Colonic mucosa (tissue), 4 donors: Measurements from ENCODE around the gene OPRL1. TPM values are rescaled to one million over a fixed set of nuclear protein-coding genes. Genes with fewer than 3 reads are reported as not detected.

Source experiments
- DNase-seq: peaks from one replicate; pipeline ENCODE4 v3.0.0-alpha.2; 2020
- H3K27ac ChIP-seq: fragments of 200-600 bp; one replicate; pipeline ENCODE4 v1.8.0; 2021
- H3K27me3 ChIP-seq: fragments of 200-600 bp; one replicate; pipeline ENCODE4 v1.8.0; 2021
- H3K36me3 ChIP-seq: fragments of 200-600 bp; one replicate; pipeline ENCODE4 v1.8.0; 2021
- H3K4me1 ChIP-seq: fragments of 200-600 bp; one replicate; pipeline ENCODE4 v1.8.0; 2021; ENCODE audit warnings: mild to moderate bottlenecking
- H3K4me3 ChIP-seq: fragments of 200-600 bp; one replicate; pipeline ENCODE4 v1.8.0; 2021
- H3K9ac ChIP-seq, 2 donors: one replicate each; pipeline ENCODE4 v1.7.0; 2013; ENCODE audit warnings: control low read depth in 2 of 2, low read depth in 2 of 2, low read length in 2 of 2
- H3K9me3 ChIP-seq: fragments of 200-600 bp; one replicate; pipeline ENCODE4 v1.8.0; 2021
- intact Hi-C: fragments of 100-400 bp; cut with DNase I; formaldehyde crosslinking; loops from one replicate; pipeline ENCODE4 v1.14.1; 2022
- total RNA-seq, 2 donors: library from RNA; stranded (reverse); fragmentation: NEBNext Ultra II Directional in 1 of 2; extraction: Animal tissue kit (Norgen Biotek cat#: 25700) in 1 of 2; gene quantifications; one replicate each; pipeline ENCODE4 v1.2.1, GENCODE V29; 2021
- TF ChIP-seq, protein P1 (sequence below): fragments of 200-600 bp; IDR thresholded peaks from one replicate; pipeline ENCODE4 v1.8.0; 2022; ENCODE audit warnings: antibody characterized with exemption, mild to moderate bottlenecking
- donor health status: healthy.
- donor health status: DM: no; HTN: no; CAD: no.
- donor health status: DM: no; HTN: no; CAD: no.

The OPRL1 gene
- total RNA-seq, 2 donors from 2014 or later, result 0.24 to 0.25 TPM

DNA sequence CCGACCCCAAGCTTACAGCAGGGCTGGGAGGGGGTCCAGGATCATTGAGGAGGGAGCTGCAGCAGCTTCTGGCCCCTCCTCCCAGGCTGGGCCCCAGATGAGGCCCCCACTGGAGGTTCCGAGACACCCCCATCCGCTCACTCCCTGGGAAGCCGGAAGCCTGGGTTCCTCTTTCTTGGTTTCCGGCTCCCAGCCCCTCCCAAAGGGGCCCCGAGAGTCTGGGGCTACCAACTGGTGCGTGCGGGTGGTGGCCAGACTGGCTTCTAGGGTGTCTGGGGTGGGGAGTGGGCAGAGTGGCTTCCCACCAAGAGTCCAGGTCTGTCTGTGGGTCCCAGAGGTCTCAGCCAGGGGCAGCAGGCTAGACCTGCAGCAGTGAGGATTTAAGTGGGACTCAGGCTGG, 2.8 kb upstream of the OPRL1 start:
- Histone ChIP-seq H3K27me3 (no peaks in the 10 kb centered on the region), H3K4me3 (peak overlapping the region; percentile 59), H3K4me1 (no peaks in the 10 kb centered on the region), H3K9ac (peak overlapping the region in 1 of 2 donors; percentile 15), H3K36me3 (no peaks in the 10 kb centered on the region), H3K27ac (peak overlapping the region; percentile 78), H3K9me3 (no peaks in the 10 kb centered on the region)
- TF ChIP-seq, protein P1, sequence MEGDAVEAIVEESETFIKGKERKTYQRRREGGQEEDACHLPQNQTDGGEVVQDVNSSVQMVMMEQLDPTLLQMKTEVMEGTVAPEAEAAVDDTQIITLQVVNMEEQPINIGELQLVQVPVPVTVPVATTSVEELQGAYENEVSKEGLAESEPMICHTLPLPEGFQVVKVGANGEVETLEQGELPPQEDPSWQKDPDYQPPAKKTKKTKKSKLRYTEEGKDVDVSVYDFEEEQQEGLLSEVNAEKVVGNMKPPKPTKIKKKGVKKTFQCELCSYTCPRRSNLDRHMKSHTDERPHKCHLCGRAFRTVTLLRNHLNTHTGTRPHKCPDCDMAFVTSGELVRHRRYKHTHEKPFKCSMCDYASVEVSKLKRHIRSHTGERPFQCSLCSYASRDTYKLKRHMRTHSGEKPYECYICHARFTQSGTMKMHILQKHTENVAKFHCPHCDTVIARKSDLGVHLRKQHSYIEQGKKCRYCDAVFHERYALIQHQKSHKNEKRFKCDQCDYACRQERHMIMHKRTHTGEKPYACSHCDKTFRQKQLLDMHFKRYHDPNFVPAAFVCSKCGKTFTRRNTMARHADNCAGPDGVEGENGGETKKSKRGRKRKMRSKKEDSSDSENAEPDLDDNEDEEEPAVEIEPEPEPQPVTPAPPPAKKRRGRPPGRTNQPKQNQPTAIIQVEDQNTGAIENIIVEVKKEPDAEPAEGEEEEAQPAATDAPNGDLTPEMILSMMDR, result no peak
- intact Hi-C loops, result no loop called here
- DNase-seq, result peak; percentile 50

DNA sequence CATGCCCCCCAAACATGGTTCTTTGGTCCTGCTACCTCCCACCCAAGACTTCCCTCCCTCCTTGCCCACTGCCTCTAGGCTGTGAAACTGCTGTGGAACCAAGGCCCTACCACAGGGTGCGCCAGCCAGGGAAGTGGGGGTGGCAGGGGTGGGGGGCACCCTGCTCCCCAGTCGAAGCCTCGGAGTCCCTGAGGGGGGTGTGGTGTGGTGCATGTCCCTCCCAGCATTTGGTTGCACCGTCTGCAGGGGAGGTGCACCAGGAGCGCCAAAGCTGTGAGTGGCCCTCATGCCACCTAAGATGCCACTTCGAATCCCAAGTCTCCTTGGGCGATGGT, 2.4 kb upstream of the OPRL1 start:
- no peak for DNase-seq
- Histone ChIP-seq H3K9me3 (no peaks in the 10 kb centered on the region), H3K9ac (peak overlapping the region in 1 of 2 donors; percentile 15), H3K36me3 (no peaks in the 10 kb centered on the region), H3K27ac (peak overlapping the region; percentile 78), H3K4me1 (no peaks in the 10 kb centered on the region), H3K4me3 (peak overlapping the region; percentile 59), H3K27me3 (no peaks in the 10 kb centered on the region)
- intact Hi-C loops, result no loop called here
- TF ChIP-seq, protein P1, result no peak

DNA sequence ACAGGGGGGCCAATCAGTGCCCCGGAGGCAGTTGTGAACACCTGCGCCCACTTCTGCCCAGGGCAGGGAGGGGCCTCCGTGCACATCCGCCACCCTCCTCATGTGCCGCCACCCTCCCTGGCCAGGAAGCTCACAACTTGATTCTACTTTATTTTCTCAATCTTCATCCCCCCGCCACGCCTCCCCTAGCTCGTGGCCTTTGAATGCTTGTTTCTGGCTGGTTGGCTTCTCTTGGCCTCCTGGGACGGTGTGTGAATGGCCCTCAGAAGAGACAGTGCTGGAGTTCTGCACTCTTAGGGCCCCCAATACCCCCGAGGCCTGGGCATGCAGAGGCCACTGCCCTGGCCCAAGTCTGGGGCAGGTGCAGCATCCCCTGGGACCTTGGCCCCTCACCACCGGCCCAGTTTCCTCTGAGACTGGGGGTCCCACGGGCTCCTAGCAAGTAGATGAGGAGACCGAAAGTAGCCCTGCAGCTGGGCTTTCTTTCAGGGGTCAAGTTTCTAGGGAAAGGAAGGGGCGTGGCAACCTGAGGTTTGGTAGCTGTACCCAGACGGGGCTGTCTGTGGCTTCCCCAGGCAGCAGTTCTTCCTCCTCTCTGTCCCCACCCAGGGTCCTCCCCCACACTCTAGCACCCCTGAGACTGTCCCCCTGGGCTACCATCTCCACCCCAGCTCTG, 1.9 kb upstream of the OPRL1 start:
- H3K9ac ChIP-seq, result peak overlapping the region; percentile 66 to 81
- peak; percentile 46 for DNase-seq
- H3K4me3 ChIP-seq, result peak overlapping the region; percentile 59
- no peaks in the 10 kb centered on the region for H3K4me1 ChIP-seq
- intact Hi-C loops, result no loop called here
- no peaks in the 10 kb centered on the region for H3K27me3 ChIP-seq
- no peaks in the 10 kb centered on the region for H3K36me3 ChIP-seq
- TF ChIP-seq, protein P1, result no peak
- peak overlapping the region; percentile 78 for H3K27ac ChIP-seq
- no peaks in the 10 kb centered on the region for H3K9me3 ChIP-seq

DNA sequence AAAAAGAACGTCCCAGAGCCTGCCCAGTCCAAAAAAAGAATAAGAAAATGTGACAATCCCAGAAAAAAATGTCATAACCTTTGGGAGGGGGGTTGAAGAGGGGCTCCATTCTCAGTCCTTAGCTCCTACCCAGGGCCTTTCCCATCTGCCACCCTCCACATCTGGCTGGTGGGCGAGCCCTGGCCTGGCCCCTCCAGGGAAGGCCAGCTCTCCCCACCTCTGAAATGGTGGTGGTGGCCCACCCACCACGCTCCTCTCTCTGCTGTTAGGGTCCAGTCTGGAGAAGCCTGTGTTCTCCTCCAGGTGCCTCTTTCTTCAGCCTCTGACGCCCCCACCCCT, 979 bp upstream of the OPRL1 start:
- H3K9me3 ChIP-seq, result no peaks in the 10 kb centered on the region
- H3K9ac ChIP-seq, result peak overlapping the region; percentile 66 to 81
- H3K27ac ChIP-seq, result peak overlapping the region; percentile 78
- TF ChIP-seq, protein P1, result no peak
- peaks cover 2% of the 10 kb centered on the region for H3K4me1 ChIP-seq
- intact Hi-C loops, result no loop called here
- peak overlapping the region; percentile 59 for H3K4me3 ChIP-seq
- no peaks in the 10 kb centered on the region for H3K36me3 ChIP-seq
- DNase-seq, result no peak
- peaks cover 5% of the 10 kb centered on the region for H3K27me3 ChIP-seq

DNA sequence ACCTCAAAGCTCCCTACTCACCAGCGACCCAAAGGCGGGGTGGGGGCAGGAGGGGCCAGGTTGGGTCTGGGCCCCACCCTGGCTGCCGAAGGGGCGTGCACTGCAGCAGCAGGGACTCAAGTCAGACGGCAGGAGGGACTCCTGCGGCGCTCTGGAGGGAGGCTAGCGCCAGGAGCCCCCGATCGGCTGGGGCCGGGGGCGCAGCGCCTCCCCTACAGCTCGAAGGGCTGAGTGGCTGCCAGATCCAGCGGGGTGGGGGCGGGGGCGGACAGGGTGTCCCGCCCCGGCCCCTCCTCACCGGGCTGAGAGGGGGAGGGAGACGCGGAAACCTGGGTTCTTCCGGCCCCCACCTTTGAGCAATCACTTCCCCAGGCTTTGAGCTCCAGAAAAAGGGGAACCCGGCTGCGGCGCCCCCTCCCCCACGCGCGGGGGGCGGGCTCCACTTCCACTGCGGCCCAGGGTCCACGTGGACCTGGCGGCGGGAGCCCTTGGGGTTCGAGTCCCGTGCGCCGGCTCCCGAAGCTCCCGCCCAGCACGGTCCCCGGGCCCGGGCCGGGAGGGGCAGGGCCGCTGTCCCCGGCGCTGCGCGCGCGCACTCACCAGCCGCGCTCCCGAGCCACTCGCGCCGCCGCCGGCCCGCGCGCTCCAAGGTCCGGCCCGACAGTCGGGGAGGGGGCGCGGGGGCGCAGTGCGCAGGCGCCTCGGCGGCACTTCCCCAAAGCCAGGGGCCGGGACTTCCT, 439 bp upstream of the OPRL1 start, which contains the start of gene RGS19:
Gene RGS19 (minus strand): TSS at position 246 of the 740 bp plus-strand sequence. CDS start 2,632 bp downstream, outside the sequence.
- intact Hi-C loops, result no loop called here
- Histone ChIP-seq H3K4me1 (peaks cover 3% of the 10 kb centered on the region), H3K36me3 (no peaks in the 10 kb centered on the region), H3K27ac (peak within 1 kb of the TSS; percentile 78), H3K9me3 (no peaks in the 10 kb centered on the region), H3K27me3 (peaks cover 11% of the 10 kb centered on the region), H3K9ac (peak within 1 kb of the TSS; percentile 66 to 81), H3K4me3 (peak within 1 kb of the TSS; percentile 59)
- DNase-seq, result peak; percentile 68
- TF ChIP-seq, protein P1, result no peak
